HFF-Myc (cell line): ENCODE measurements around the gene DNMT1.

Experiments used
- DNase-seq: peaks from one replicate; pipeline ENCODE4 v3.0.0-alpha.2; 2011; ENCODE audit warnings: low read depth; ENCODE audit errors: extremely low read depth
- H3K4me3 ChIP-seq: replicated peaks from 2 replicates; pipeline ENCODE4 v1.5.1; 2011; ENCODE audit warnings: low read depth, mild to moderate bottlenecking, control low read depth, low read length
- CTCF ChIP-seq: IDR thresholded peaks from 2 replicates; pipeline ENCODE4 v1.5.1; 2012; ENCODE audit warnings: mild to moderate bottlenecking, low read depth, low read length, control low read depth; ENCODE audit errors: missing control alignments

DNMT1 gene

GRCh38 chr19:10126213-10126639 lies 68.5 kb downstream of the DNMT1 start:
- no peak for DNase-seq
- no peak overlapping the region for H3K4me3 ChIP-seq
- TF ChIP-seq CTCF = no peak

- no peak overlapping the region for H3K4me3 ChIP-seq
- no peak for DNase-seq
Observed at GRCh38 chr19:10124429-10124828, 70.3 kb downstream of the DNMT1 start.

GRCh38 chr19:10122045-10122444 lies 72.7 kb downstream of the DNMT1 start:
- DNase-seq = no peak
- no peak overlapping the region for H3K4me3 ChIP-seq
- TF ChIP-seq CTCF = no peak

More at GRCh38 chr19:10124429-10124828, 70.3 kb downstream of the DNMT1 start:
- TF ChIP-seq CTCF = no peak

- TF ChIP-seq CTCF = no peak
- DNase-seq = no peak
- H3K4me3 ChIP-seq = no peak overlapping the region
Observed at GRCh38 chr19:10120538-10121189, 74.1 kb downstream of the DNMT1 start.

- no peak for DNase-seq
- H3K4me3 ChIP-seq = peak overlapping the region; percentile 75
- TF ChIP-seq CTCF = no peak
Observed at GRCh38 chr19:10118960-10119359, 75.8 kb downstream of the DNMT1 start.

- H3K4me3 ChIP-seq = no peak overlapping the region
- no peak for TF ChIP-seq CTCF
- no peak for DNase-seq
Observed at GRCh38 chr19:10116866-10117616, 77.7 kb downstream of the DNMT1 start.
